Peyer's patch (tissue), 4 donors: Measurements from ENCODE around the gene ZNRF3.

Source experiments
- CTCF ChIP-seq, 6 experiments: fragments of 450-650 bp in 4 of 6; fragments of 200-600 bp in 2 of 6; sonication (generic) in 1 of 6; IDR thresholded peaks; one replicate each; pipeline ENCODE4 v1.5.1; 2017 to 2019; ENCODE audit warnings: antibody characterized with exemption in 6 of 6, mild to moderate bottlenecking in 3 of 6, moderate library complexity in 1 of 6
- POLR2A ChIP-seq, 2 donors: fragments of 450-650 bp; IDR thresholded peaks; one replicate each; pipeline ENCODE4 v1.5.1; 2017; ENCODE audit warnings: antibody characterized with exemption in 2 of 2, mild to moderate bottlenecking in 2 of 2, moderate library complexity in 2 of 2

GRCh38 chr22:28939394-28939793, 56.0 kb downstream of the ZNRF3 start:
- TF ChIP-seq CTCF (IDR thresholded peaks at IDR 0.05), result no peak
- no peak for TF ChIP-seq POLR2A (IDR thresholded peaks at IDR 0.05)
